ENCODE results near the gene TMPRSS13.
"Not testable (repeated sequence)": the region's sequence is repeated elsewhere in the genome, so short reads cannot be mapped to it uniquely, and the experiment has no call there.

Gene TMPRSS13

GRCh38 chr11:117931331-117931950 is 2.2 kb upstream of the TMPRSS13 start:
- H3K4me3 ChIP-seq (ENCODE audit: low read depth, low read length) = no peak overlapping the region

GRCh38 chr11:117930668-117931330 is 1.6 kb upstream of the TMPRSS13 start:
- H3K4me3 ChIP-seq (ENCODE audit: low read depth, low read length) = no peak overlapping the region

GRCh38 chr11:117929916-117930570 is 841 bp upstream of the TMPRSS13 start:
- no peak overlapping the region for H3K4me3 ChIP-seq (ENCODE audit: low read depth, low read length)

- H3K4me3 ChIP-seq (ENCODE audit: low read depth, low read length) = no peak overlapping the region
These were observed 608 bp downstream of the TMPRSS13 start for GRCh38 chr11:117928446-117929141.

GRCh38 chr11:117927926-117928325 is 1.3 kb downstream of the TMPRSS13 start:
- no peak overlapping the region for H3K4me3 ChIP-seq (ENCODE audit: low read depth, low read length)

GRCh38 chr11:117926166-117926565 is 3.0 kb downstream of the TMPRSS13 start:
- not testable (repeated sequence) for H3K4me3 ChIP-seq (ENCODE audit: low read depth, low read length)

- no peak overlapping the region for H3K4me3 ChIP-seq (ENCODE audit: low read depth, low read length)
These were observed 3.8 kb downstream of the TMPRSS13 start for GRCh38 chr11:117925198-117925925.

GRCh38 chr11:117924631-117925170 is 4.5 kb downstream of the TMPRSS13 start:
- no peak overlapping the region for H3K4me3 ChIP-seq (ENCODE audit: low read depth, low read length)

GRCh38 chr11:117923773-117924172 is 5.4 kb downstream of the TMPRSS13 start:
- H3K4me3 ChIP-seq (ENCODE audit: low read depth, low read length) = no peak overlapping the region

GRCh38 chr11:117923275-117923674 is 5.9 kb downstream of the TMPRSS13 start:
- no peak overlapping the region for H3K4me3 ChIP-seq (ENCODE audit: low read depth, low read length)

GRCh38 chr11:117921893-117922292 is 7.3 kb downstream of the TMPRSS13 start:
- H3K4me3 ChIP-seq (ENCODE audit: low read depth, low read length) = no peak overlapping the region

- H3K4me3 ChIP-seq (ENCODE audit: low read depth, low read length) = no peak overlapping the region
These were observed 7.7 kb downstream of the TMPRSS13 start for GRCh38 chr11:117921456-117921855.

- no peak overlapping the region for H3K4me3 ChIP-seq (ENCODE audit: low read depth, low read length)
These were observed 9.4 kb downstream of the TMPRSS13 start for GRCh38 chr11:117919781-117920221.

GRCh38 chr11:117919341-117919740 is 9.9 kb downstream of the TMPRSS13 start:
- no peak overlapping the region for H3K4me3 ChIP-seq (ENCODE audit: low read depth, low read length)

GRCh38 chr11:117918366-117919255 is 10.6 kb downstream of the TMPRSS13 start:
- H3K4me3 ChIP-seq (ENCODE audit: low read depth, low read length) = no peak overlapping the region

GRCh38 chr11:117917591-117918151 is 11.5 kb downstream of the TMPRSS13 start:
- no peak overlapping the region for H3K4me3 ChIP-seq (ENCODE audit: low read depth, low read length)

- no peak overlapping the region for H3K4me3 ChIP-seq (ENCODE audit: low read depth, low read length)
These were observed 12.2 kb downstream of the TMPRSS13 start for GRCh38 chr11:117916956-117917355.

GRCh38 chr11:117915672-117916235 is 13.4 kb downstream of the TMPRSS13 start:
- no peak overlapping the region for H3K4me3 ChIP-seq (ENCODE audit: low read depth, low read length)
